Measurements from ENCODE around the gene MAP3K7CL. TPM values are rescaled to one million over a fixed set of nuclear protein-coding genes. Genes with fewer than 3 reads are reported as not detected.

The MAP3K7CL gene, protein sequence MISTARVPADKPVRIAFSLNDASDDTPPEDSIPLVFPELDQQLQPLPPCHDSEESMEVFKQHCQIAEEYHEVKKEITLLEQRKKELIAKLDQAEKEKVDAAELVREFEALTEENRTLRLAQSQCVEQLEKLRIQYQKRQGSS
- 3.1 TPM for total RNA-seq

DNA sequence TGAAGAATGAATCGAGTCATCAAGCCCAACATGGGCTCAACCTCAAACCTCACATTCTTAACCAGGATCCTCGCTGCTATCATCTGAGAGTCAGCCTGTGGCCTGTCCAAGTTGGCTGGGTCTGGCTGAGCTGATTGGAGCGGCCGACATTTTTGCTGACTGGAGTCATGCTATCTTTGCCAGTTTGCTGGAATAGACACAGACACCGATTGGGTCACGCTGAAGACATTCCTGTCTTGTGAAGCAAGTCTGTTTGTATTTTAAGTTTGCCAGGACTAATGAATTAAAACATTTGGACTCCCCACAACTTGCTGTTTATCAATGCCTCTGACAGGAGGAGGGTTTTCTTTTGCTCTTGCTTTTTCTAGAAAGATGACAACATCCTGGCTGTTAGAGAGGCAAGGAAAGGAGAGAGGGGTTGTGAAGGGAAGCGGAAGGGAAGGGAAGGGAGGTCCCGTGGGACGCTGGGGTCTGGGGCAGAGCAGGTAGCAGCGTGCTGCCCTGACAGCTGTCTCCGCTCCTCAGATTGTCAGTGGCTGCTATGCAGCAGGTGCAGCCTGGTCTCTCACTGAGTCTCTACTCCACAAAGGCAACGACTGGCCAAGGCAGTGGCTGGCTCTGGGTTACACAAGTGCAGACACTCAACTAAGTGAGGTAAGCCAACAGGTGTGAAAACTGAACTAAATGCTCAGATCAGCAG, at the start of gene MAP3K7CL:
Gene MAP3K7CL, plus strand, starts transcription at position 375 of the 700 bp plus-strand sequence. CDS start 2,701 bp downstream, outside the sequence.
- ATAC-seq: peak; percentile 20

DNA sequence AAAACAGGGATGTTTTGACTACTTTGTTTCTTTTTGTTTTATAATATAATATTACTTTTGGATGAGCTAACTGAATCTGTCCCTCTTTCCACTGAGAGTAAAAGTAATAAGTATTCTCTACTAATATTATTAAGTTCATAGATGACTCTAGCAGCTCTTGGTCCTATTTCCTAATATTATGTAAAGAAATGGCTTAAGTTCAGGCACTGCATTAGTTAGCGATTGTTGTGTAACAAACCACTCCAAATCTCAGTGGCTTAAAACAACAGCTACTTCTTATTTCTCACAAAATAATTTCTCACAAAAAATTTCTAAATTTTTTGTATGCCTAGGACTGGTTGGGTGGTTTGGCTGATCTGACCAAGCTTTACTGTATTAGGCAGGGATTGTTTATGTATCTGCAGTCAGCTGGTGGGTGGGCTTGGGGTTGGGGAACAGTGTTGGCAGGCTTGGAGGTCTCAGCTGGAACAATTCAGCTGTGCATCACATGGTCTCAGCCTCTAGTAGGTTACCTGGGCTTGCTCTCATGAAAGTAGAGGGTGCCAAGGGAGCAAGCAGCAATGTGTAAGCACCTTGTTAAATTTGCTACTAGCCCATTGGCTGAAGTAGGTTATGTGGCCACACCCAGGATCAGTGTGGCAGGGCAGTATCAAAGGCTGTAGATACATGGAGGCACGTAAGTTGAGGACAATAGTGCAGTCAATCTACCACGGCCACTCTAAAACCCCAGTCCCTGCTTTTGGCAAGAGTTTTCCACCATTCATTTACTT, 48.2 kb upstream of the MAP3K7CL start:
- peak; percentile 24 for ATAC-seq

DNA sequence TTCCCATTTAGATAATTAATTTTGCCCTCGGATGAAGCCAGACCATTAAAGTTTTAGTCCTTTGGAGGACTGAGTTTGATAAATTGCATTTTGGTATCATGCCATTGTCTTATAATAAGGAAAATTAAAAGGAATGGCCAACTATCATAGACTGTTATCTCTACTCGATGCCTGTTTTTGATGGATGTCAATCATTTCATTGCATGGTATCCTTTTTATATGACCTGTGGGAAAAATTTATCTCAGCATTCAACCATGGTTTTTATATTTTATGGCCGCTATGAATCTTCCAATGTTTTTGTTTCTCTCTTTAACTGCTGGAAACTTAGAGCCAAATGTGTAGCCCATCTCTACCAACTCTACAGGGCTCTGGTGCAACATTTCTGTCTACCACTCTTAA, 47.1 kb upstream of the MAP3K7CL start:
- ATAC-seq: no peak

DNA sequence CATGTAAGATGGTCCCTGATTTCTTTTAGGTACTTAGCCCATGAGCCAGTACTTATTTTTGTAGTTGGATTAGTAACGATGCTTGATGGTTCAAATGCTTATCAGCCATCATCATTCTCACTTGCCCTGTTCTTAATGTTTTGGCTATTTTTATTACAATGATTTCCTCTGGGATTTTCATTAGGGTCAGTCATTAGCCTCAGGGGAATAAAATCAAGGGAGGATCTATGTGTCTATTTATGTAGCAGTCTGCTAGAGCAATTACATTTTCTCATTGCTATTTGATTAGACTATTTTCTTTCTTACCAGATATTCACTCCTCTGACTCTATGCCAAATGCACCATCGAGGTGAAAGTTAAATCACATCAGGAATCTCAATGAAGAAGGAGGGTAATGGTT, 46.1 kb upstream of the MAP3K7CL start:
- no peak for ATAC-seq

DNA sequence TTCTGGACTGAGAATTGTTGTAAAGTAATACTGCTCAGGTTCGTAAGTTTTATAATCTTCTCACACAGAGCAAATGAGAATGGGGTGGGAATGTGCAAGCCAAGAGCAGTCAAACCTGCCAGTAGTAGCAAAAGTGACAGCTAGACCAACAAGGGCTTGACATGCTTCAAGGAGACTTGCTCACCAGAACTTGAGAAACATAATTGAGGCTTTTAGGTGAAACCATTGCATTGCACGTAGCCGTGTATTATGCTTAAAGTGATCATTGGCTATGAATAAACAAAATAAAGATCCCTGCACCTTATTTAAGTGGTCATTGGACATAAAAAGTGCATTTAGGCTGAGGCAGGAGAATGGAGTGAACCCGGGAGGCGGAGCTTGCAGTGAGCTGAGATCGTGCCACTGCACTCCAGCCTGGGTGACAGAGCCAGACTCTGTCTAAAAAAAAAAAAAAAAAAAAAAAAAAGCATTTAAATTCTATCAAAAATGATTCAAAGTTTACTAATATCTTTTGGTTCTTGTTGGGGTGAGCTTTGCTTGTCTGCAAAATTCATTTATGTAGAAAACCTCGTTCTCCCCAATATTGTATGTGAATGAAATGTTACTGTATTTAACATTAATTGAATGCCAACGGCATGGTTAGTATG, 45.2 kb upstream of the MAP3K7CL start:
- no peak for ATAC-seq

DNA sequence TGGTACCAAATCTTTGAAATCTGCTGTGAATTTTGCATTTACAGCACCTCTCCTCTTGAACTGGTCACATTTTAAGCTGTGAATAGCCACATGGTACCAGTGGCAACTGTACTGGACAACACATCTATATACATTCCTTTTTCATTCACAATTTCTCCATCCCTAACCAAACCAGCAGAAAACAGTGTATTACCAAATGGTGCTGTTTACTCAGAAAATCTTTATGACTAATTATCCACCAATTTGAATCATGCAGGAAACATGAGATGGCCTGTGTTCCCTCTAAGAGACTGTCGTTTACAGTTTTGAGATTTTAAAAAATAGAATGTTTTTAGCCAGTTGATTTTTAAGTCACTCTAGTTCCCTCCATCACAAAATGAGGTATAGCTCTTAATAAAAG, 39.4 kb upstream of the MAP3K7CL start:
- no peak for ATAC-seq

DNA sequence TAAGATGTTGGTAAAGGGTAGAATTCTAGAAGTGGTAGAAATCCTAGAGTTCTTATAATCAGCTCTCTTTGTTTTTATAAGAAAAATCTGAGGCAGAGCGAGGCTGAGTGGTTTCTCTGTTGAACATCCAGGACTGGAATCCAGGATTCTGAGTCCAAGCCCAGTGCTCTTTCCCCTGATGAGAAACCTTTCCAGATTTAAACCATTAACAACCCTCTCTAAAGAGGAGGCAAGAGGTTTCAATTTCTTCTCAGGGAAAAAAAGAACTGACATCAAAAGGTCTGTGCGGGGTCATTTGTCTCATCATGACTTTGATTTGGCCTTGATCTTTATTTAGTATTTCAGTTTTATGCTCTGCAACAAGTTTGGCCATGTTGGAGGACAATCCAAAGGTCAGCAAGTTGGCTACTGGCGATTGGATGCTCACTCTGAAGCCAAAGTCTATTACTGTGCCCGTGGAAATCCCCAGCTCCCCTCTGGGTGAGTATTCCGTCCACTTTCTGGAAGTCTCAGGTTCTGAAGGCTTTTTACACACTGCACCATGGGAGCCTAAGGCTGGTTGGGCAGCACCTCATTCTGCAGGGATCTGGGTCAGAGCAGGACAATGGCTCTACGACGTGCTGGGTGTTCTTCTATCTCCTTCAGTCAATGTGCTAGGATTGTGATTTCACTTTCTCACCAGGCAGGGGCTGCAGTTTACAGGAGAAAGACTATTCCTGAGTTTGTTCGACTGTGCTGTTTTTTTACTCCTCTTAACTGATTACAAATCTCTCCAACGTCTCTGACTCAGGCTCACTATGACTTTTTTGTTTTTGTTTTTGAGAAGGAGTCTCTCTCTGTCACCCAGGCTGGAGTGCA, 38.1 kb upstream of the MAP3K7CL start:
- no peak for ATAC-seq

DNA sequence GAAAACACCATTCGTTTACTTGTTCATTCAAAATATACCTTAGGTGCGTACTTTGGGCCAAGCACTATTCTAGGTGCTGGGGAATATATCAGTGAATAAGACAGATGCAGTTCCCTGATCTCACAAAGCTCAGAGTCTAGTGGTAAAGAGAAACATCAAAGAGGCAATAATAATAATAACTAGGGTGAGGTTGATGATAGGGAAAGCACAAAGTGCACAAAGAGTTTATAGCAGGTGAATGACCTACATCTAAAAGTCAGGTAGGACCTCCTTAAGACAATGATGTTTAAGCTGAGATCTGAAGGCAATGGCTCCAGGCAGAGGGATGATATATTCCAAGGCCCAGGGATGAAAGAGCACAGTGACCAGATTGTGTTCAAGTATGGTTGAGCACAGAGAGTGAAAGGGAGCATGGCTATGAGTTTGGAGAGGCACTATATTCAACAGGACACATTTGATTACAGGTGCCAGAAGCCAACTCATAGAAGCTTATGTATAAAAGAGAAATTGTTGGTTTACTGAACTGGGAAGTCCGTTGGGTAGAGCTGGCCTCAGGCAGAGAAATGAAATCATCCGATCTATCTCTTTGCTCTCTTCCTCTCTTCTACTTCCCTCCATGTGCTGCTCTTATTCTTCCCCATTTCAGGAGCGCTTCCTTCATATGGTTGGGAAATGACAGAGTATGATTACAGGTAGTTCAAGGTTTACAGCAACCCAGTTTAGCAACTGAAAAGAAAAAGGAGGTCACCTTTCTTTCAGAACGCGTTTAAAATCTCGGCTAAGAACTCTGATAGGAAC, 34.0 kb upstream of the MAP3K7CL start:
- ATAC-seq: no peak

DNA sequence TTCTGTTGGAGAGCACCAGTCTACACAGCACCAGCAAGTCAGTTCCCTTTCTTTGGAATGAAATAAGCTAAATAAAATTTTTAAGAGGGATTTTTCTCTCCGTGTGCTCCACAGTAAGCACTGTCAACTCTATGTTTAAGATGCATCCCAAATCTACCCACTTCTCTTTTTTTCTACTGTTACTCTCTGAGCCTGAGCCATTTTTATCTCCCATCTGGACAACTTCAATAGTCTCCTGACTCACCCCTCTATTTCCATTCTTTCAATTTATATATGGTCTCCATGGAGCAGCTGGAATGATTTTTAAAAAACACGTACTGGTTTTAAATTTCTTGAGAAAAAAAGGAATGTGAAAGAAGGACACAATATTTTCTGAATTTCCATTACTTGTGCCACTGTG, 32.3 kb upstream of the MAP3K7CL start:
- ATAC-seq: no peak

DNA sequence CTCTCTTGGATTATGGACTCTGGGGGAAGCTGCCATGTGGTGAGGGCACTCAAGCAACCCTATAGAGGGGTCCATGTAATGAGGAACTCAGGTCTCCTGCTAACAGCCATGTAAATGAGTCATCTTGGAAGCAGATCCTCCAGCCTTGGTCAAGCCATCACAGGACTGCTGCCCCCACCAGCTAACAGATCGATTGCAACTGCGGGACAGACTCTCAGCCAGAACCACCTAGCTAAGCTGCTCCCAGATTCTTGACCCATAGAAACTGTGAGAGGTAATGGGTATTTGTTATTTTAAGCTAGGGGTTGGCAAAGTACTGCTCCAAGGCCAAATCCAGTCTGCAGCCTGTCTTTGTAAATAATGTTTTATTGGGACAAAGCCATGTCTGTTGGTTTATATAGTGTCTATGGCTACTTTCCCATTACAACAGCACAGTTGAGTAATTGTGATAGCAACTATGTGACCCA, 27.6 kb upstream of the MAP3K7CL start:
- ATAC-seq: no peak

DNA sequence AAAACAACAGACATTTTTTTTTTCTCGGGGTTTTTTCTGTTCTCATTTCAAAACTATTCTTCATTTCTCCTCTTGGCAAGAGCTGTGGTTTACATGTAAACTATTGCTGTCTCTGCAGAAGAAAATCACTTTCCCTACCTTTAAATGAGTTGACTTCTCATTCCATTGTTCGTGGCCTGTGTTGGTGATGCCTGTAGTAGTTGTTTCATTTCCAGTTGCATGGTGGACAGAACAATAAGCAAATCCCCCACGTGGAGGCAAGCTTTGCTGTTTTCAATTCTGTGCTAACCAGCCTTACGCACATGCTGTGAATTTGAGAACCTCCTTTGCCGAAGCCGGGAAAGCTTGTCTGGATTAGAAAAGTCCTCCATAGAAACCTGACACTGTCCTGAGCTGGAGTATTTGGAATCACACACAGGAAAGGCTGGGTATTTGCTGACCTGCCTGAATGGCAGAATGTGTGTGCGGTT, 26.2 kb upstream of the MAP3K7CL start:
- ATAC-seq: no peak

DNA sequence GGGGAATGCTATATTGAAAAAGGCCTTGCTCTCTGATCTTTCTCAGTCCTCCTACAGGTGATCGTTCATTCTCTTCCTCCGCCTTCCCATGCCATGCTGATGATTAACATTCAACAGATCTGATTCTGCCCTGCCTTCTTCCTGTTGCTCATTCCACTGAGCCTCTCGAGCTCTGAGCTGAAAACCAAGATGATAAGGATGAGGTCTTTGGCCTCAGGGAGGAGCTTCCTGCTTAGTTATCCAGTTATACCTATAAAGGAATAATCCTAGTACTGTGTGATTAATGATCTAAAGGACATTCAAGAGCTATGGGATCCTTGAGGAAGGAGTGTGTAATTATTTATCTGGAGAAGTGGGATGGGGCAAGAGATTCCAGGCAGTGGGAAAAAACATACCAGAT, 25.2 kb upstream of the MAP3K7CL start:
- peak; percentile 22 for ATAC-seq

DNA sequence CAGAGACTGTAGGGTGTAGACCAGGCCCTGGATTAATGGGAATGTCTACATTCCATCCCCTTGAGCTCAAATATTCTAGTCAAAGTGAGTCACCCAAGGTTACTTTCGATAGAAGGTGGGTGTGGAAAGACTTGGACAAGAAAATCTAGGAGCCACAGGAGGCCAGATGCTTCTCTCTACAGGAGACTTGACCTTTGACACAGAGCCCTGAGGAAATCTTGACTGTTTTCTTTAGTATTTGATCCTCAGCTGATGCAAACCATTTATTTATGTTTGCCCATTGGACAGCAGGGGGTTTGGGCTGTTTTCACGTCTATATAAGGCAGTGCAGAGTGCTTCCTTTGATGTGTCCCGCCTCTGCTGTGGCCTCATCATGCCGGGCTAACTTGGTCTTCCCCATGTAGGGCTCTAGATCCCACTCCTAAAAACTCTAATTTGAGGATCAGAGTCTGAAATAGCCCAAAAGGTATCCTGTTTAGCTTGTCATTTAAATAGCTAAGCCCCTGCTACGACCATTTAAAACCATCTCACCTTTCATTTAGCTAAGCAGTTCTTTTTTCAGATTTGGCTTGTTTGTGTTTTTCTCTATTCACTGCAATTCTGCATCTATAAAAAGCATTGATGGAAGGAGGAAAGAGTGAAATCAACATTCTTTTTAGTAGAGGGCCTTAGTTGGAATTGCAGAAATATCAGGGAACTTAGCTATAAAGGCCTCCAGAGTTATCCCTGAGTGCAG, 15.5 kb upstream of the MAP3K7CL start:
- peak; percentile 37 for ATAC-seq

DNA sequence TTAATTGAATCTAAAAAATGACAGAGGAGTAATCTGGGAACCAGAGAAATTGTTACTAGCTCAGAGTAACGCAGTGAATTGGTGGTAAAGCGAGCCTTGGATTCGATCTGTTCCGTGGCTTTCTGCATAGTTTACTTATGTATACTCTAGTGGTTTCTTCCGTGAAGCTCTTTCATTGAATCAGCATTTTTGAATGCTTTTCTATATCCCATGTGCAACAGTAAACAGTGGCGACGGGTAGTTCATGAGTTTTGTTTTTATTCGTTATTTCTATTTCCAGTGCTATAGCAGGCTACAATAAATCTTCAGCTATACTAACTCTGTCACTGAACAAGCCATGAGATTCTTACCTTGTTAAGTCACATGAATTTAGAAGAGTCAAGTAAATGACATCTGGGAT, 14.5 kb upstream of the MAP3K7CL start:
- ATAC-seq: no peak

DNA sequence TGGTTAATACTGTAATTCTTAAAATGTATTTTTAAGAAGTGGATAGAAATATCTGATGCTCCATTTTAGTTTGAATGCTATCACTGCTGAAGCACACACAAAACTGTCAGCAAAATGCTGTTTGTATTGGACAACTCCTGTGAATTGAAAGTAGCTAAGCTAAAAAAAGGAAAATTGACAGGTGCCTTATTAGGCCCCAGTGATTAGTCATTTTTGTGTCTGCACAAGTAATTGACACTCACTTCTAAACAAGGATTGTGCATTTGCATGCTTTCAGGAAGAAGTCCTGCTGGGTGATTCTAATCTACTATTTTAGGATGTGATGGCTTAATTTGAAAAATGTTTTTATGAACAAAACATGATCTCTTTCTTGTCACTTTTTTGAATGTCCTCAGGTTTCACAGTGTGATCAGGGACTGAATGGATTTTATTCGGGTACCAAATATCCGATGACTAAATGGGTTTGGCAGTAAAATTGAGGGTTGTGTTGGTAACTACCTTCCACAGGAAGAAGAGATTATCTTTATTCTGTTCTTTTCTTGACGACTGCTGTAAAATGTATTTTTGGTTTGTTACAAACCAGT, 13.0 kb upstream of the MAP3K7CL start:
- ATAC-seq: no peak

DNA sequence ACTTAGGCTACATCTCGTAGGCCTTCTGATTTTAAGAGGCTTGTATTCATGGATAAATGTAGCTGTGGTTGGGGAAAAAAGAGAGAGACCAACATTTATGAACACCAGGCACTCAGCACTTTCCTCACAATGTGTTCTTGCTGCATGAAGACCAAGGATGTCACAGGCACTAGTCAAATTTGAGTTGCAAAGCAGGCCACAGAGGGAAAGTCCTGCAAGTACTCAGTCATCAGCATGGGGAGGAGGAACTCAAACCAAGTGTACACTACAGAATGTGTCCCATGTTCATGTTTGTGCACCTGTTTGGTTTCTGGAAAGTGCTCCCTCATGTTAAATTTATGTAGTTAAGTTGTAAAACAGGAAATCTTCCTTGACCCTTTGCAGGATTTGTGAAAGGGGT, 8.7 kb upstream of the MAP3K7CL start:
- no peak for ATAC-seq

DNA sequence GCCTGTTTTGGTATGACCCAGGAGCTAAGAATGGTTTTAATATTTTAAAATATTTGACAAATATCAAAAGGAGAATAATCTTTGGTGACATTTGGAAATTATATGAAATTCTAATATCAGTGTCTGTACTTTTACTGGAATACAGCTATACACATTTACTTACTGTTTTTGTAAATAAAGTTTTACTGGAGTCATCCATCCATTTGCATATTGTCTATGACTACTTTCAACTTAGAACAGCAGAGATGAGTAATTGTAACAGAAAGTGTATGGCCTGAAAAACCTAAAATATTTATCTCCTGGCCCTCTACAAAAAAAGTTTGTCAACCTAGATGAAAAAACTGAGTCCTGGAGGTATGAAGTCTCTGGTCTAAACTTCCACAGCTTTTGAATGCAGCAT, 5.8 kb upstream of the MAP3K7CL start:
- no peak for ATAC-seq

DNA sequence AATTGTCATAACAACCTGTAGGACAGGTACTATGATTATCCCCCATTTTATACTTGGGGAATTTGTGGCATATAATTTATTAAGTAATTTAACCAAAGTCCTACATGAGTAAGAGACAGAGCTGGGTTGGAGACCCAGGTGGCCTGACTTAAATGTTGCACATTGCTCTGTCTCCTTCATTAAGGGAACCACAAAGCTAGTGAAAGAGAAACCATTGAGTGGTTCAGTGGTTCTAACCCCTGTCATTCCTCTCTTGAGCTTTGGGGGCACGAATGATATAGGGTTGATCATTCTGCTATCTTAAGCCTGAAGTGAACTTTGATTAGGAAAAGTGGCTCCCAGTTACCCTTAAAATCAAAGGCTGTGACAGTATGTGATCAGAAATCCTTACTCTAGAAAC, 5.3 kb upstream of the MAP3K7CL start:
- no peak for ATAC-seq

DNA sequence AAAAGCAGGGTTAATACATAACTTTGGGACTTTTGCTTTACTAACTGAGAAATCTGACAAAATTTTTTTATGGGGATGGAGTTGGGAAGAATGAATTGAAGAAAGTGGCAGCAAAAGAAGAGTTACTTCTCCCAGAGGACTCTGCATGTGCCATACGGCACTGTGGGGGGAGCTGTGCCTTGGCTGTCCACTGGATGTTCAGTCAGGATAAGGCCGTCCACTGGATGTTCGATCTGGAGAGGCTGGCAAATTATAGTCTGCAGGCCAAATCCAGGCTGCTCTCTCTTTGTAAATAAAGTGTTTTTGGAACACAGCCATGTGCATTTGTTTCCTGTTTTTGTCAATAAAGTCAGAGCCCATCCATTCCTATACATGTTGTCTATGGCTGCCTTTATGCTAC, 4.5 kb upstream of the MAP3K7CL start:
- ATAC-seq: no peak

DNA sequence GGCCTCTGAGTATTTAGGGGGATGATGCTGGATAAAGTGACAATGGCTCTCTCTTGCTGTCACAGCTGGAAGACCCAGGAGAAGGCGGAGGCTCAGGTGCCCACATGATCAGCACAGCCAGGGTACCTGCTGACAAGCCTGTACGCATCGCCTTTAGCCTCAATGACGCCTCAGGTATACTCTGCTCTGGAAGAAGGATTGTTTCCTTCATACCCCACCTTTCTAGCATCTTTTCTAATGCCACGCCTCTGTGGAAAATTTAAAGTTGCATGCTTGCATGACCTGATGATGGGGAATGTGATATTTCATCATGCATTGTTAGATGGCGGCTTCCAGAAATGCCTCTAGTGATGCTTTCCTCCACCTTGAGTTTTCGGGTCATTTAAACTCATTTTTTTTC, 2.8 kb downstream of the MAP3K7CL start:
- ATAC-seq: no peak

All from esophagus mucosa (tissue), 1 donor.